ENCODE data around the gene SRGAP2B.
"Not testable (repeated sequence)": the region's sequence is repeated elsewhere in the genome, so short reads cannot be mapped to it uniquely, and the experiment has no call there.

SRGAP2B gene

GRCh38 chr1:144982802-144983525, 112.2 kb downstream of the SRGAP2B start:
- H4K20me1 ChIP-seq (ENCODE audit: insufficient read depth, low read length); H3K9me3 ChIP-seq (ENCODE audit: low read length); H3K27me3 ChIP-seq (ENCODE audit: insufficient read depth, low read length); H3K4me1 ChIP-seq (ENCODE audit: insufficient read depth, low read length, severe bottlenecking); H3K27ac ChIP-seq (ENCODE audit: low read depth, low read length, poor library complexity, severe bottlenecking); H3K4me3 ChIP-seq (ENCODE audit: low read depth, low read length, poor library complexity, severe bottlenecking); H3K9me2 ChIP-seq (ENCODE audit: low read depth, low read length); H3K36me3 ChIP-seq (ENCODE audit: insufficient read depth, low read length); H2AFZ ChIP-seq (ENCODE audit: low read length); H3K79me2 ChIP-seq (ENCODE audit: insufficient read depth, low read length); H3K9ac ChIP-seq (ENCODE audit: low read length); H3K4me2 ChIP-seq (ENCODE audit: low read length); H3F3A ChIP-seq (ENCODE audit: insufficient read depth, low read length): not testable (repeated sequence)

- not testable (repeated sequence) for H3K27ac ChIP-seq (ENCODE audit: low read depth, low read length, poor library complexity, severe bottlenecking); H3K9ac ChIP-seq (ENCODE audit: low read length); H3F3A ChIP-seq (ENCODE audit: insufficient read depth, low read length); H3K4me2 ChIP-seq (ENCODE audit: low read length); H3K4me1 ChIP-seq (ENCODE audit: insufficient read depth, low read length, severe bottlenecking); H3K4me3 ChIP-seq (ENCODE audit: low read depth, low read length, poor library complexity, severe bottlenecking); H4K20me1 ChIP-seq (ENCODE audit: insufficient read depth, low read length); H3K36me3 ChIP-seq (ENCODE audit: insufficient read depth, low read length); H3K9me2 ChIP-seq (ENCODE audit: low read depth, low read length); H3K27me3 ChIP-seq (ENCODE audit: insufficient read depth, low read length); H2AFZ ChIP-seq (ENCODE audit: low read length); H3K79me2 ChIP-seq (ENCODE audit: insufficient read depth, low read length); H3K9me3 ChIP-seq (ENCODE audit: low read length)
Observed at GRCh38 chr1:144981157-144981556, 114.0 kb downstream of the SRGAP2B start.

- not testable (repeated sequence) for H3K4me2 ChIP-seq (ENCODE audit: low read length); H3K9me2 ChIP-seq (ENCODE audit: low read depth, low read length); H3F3A ChIP-seq (ENCODE audit: insufficient read depth, low read length); H2AFZ ChIP-seq (ENCODE audit: low read length); H3K9ac ChIP-seq (ENCODE audit: low read length); H3K4me3 ChIP-seq (ENCODE audit: low read depth, low read length, poor library complexity, severe bottlenecking); H3K79me2 ChIP-seq (ENCODE audit: insufficient read depth, low read length); H3K4me1 ChIP-seq (ENCODE audit: insufficient read depth, low read length, severe bottlenecking); H3K36me3 ChIP-seq (ENCODE audit: insufficient read depth, low read length); H4K20me1 ChIP-seq (ENCODE audit: insufficient read depth, low read length); H3K27me3 ChIP-seq (ENCODE audit: insufficient read depth, low read length); H3K9me3 ChIP-seq (ENCODE audit: low read length)
- peak overlapping the region; percentile 57 for H3K27ac ChIP-seq (ENCODE audit: low read depth, low read length, poor library complexity, severe bottlenecking)
Observed at GRCh38 chr1:144979960-144980595, 115.0 kb downstream of the SRGAP2B start.

- H3K9me3 ChIP-seq (ENCODE audit: low read length); H3K36me3 ChIP-seq (ENCODE audit: insufficient read depth, low read length); H3K9ac ChIP-seq (ENCODE audit: low read length); H4K20me1 ChIP-seq (ENCODE audit: insufficient read depth, low read length); H3K4me1 ChIP-seq (ENCODE audit: insufficient read depth, low read length, severe bottlenecking); H2AFZ ChIP-seq (ENCODE audit: low read length); H3K27ac ChIP-seq (ENCODE audit: low read depth, low read length, poor library complexity, severe bottlenecking); H3K79me2 ChIP-seq (ENCODE audit: insufficient read depth, low read length); H3K27me3 ChIP-seq (ENCODE audit: insufficient read depth, low read length); H3K9me2 ChIP-seq (ENCODE audit: low read depth, low read length); H3K4me3 ChIP-seq (ENCODE audit: low read depth, low read length, poor library complexity, severe bottlenecking); H3F3A ChIP-seq (ENCODE audit: insufficient read depth, low read length); H3K4me2 ChIP-seq (ENCODE audit: low read length): not testable (repeated sequence)
Observed at GRCh38 chr1:144977856-144978255, 117.3 kb downstream of the SRGAP2B start.

GRCh38 chr1:144971936-144972335, 123.2 kb downstream of the SRGAP2B start:
- H3K4me1 ChIP-seq (ENCODE audit: insufficient read depth, low read length, severe bottlenecking); H2AFZ ChIP-seq (ENCODE audit: low read length); H3F3A ChIP-seq (ENCODE audit: insufficient read depth, low read length); H3K79me2 ChIP-seq (ENCODE audit: insufficient read depth, low read length); H4K20me1 ChIP-seq (ENCODE audit: insufficient read depth, low read length); H3K27ac ChIP-seq (ENCODE audit: low read depth, low read length, poor library complexity, severe bottlenecking); H3K36me3 ChIP-seq (ENCODE audit: insufficient read depth, low read length); H3K4me2 ChIP-seq (ENCODE audit: low read length); H3K27me3 ChIP-seq (ENCODE audit: insufficient read depth, low read length); H3K9me2 ChIP-seq (ENCODE audit: low read depth, low read length); H3K4me3 ChIP-seq (ENCODE audit: low read depth, low read length, poor library complexity, severe bottlenecking); H3K9me3 ChIP-seq (ENCODE audit: low read length); H3K9ac ChIP-seq (ENCODE audit: low read length): not testable (repeated sequence)

GRCh38 chr1:144966488-144966887, 128.6 kb downstream of the SRGAP2B start:
- not testable (repeated sequence) for H3F3A ChIP-seq (ENCODE audit: insufficient read depth, low read length); H3K9ac ChIP-seq (ENCODE audit: low read length); H2AFZ ChIP-seq (ENCODE audit: low read length); H3K4me1 ChIP-seq (ENCODE audit: insufficient read depth, low read length, severe bottlenecking); H3K4me3 ChIP-seq (ENCODE audit: low read depth, low read length, poor library complexity, severe bottlenecking); H4K20me1 ChIP-seq (ENCODE audit: insufficient read depth, low read length); H3K9me2 ChIP-seq (ENCODE audit: low read depth, low read length); H3K36me3 ChIP-seq (ENCODE audit: insufficient read depth, low read length); H3K4me2 ChIP-seq (ENCODE audit: low read length); H3K27ac ChIP-seq (ENCODE audit: low read depth, low read length, poor library complexity, severe bottlenecking); H3K9me3 ChIP-seq (ENCODE audit: low read length); H3K79me2 ChIP-seq (ENCODE audit: insufficient read depth, low read length); H3K27me3 ChIP-seq (ENCODE audit: insufficient read depth, low read length)

GRCh38 chr1:144964765-144965164, 130.4 kb downstream of the SRGAP2B start:
- H3K9me3 ChIP-seq (ENCODE audit: low read length); H3K27me3 ChIP-seq (ENCODE audit: insufficient read depth, low read length); H3K4me2 ChIP-seq (ENCODE audit: low read length); H3K4me3 ChIP-seq (ENCODE audit: low read depth, low read length, poor library complexity, severe bottlenecking); H4K20me1 ChIP-seq (ENCODE audit: insufficient read depth, low read length); H3K9ac ChIP-seq (ENCODE audit: low read length); H2AFZ ChIP-seq (ENCODE audit: low read length); H3K36me3 ChIP-seq (ENCODE audit: insufficient read depth, low read length); H3K9me2 ChIP-seq (ENCODE audit: low read depth, low read length); H3K27ac ChIP-seq (ENCODE audit: low read depth, low read length, poor library complexity, severe bottlenecking); H3K79me2 ChIP-seq (ENCODE audit: insufficient read depth, low read length); H3F3A ChIP-seq (ENCODE audit: insufficient read depth, low read length); H3K4me1 ChIP-seq (ENCODE audit: insufficient read depth, low read length, severe bottlenecking): not testable (repeated sequence)

All from OCI-LY1 (cell line).